ENCODE results near the gene PCA3. TPM values are rescaled to one million over a fixed set of nuclear protein-coding genes. Genes with fewer than 3 reads are reported as not detected.

Gene PCA3
- total and polyA plus RNA-seq, 11 donors: not detected

DNA sequence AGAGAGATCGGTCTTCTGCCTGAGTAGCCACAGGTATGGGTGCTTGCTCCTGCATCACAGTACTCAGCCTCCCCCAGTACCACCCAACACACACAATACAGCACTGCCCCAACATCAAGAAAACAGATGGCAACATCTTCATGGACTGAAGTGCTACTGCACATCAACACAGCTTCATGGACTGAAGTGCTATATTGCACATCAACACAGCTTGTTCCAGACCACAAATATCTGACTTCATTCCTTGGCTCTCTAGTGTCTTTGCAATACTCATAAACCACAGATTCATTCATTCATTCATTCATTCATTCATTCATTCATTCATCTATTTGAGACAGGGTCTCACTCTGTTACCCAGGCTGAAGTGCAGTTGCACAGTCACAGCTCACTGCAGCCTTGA is 31.1 kb upstream of the PCA3 start:
- Histone ChIP-seq H3K27me3 (peaks cover 0 to 2% (median 0%) of the 10 kb centered on the region in 9 donors), H3K36me3 (no peaks in the 10 kb centered on the region), H3K4me1 (peaks cover 0 to 4% (median 0%) of the 10 kb centered on the region in 12 donors), H3K27ac (no peak overlapping the region), H3K4me3 (no peak overlapping the region), H3K9me3 (no peaks in the 10 kb centered on the region)
- ATAC-seq (no peak), DNase-seq (no peak)
- intact Hi-C loops (cut with DNase I): no loop called here
- no peak for TF ChIP-seq POLR2A (IDR thresholded peaks at IDR 0.05)
- TF ChIP-seq, protein P1, sequence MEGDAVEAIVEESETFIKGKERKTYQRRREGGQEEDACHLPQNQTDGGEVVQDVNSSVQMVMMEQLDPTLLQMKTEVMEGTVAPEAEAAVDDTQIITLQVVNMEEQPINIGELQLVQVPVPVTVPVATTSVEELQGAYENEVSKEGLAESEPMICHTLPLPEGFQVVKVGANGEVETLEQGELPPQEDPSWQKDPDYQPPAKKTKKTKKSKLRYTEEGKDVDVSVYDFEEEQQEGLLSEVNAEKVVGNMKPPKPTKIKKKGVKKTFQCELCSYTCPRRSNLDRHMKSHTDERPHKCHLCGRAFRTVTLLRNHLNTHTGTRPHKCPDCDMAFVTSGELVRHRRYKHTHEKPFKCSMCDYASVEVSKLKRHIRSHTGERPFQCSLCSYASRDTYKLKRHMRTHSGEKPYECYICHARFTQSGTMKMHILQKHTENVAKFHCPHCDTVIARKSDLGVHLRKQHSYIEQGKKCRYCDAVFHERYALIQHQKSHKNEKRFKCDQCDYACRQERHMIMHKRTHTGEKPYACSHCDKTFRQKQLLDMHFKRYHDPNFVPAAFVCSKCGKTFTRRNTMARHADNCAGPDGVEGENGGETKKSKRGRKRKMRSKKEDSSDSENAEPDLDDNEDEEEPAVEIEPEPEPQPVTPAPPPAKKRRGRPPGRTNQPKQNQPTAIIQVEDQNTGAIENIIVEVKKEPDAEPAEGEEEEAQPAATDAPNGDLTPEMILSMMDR (IDR thresholded peaks at IDR 0.05): no peak
- 96 to 100% (median 100%) methylated on average over 1 of the region's 1 CpG for WGBS, 4 donors

DNA sequence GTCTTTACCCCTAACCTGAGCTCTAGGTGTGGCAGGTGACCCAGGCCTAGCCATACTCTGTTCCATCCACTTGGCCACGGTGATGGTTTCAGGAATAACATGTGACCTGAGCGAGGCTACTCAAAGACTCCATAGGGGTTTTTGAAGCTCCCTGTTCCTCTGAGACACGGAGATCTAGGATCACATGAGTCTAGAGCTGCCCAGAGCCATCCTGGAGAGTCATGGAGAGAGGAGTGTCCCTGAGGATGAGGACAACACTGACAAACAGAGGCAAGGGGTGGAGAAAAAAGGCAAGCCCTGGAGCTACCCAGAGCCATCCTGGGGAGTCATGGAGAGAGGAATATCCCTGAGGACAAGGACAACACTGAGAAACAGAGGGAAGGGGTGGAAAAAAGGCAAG is 29.5 kb upstream of the PCA3 start:
- H3K27me3 ChIP-seq: peaks cover 0 to 2% (median 0%) of the 10 kb centered on the region in 9 donors
- H3K4me1 ChIP-seq: peaks cover 0 to 4% (median 0%) of the 10 kb centered on the region in 12 donors
- no peak overlapping the region for H3K4me3 ChIP-seq
- no peak for TF ChIP-seq POLR2A (IDR thresholded peaks at IDR 0.05)
- TF ChIP-seq, protein P1 (IDR thresholded peaks at IDR 0.05): no peak
- ATAC-seq: no peak
- no peak overlapping the region for H3K27ac ChIP-seq
- H3K36me3 ChIP-seq: no peaks in the 10 kb centered on the region
- intact Hi-C loops (cut with DNase I): no loop called here
- H3K9me3 ChIP-seq: no peaks in the 10 kb centered on the region
- no peak for DNase-seq
- 84 to 91% (median 87%) methylated on average over 3 of the region's 3 CpGs for WGBS, 4 donors

DNA sequence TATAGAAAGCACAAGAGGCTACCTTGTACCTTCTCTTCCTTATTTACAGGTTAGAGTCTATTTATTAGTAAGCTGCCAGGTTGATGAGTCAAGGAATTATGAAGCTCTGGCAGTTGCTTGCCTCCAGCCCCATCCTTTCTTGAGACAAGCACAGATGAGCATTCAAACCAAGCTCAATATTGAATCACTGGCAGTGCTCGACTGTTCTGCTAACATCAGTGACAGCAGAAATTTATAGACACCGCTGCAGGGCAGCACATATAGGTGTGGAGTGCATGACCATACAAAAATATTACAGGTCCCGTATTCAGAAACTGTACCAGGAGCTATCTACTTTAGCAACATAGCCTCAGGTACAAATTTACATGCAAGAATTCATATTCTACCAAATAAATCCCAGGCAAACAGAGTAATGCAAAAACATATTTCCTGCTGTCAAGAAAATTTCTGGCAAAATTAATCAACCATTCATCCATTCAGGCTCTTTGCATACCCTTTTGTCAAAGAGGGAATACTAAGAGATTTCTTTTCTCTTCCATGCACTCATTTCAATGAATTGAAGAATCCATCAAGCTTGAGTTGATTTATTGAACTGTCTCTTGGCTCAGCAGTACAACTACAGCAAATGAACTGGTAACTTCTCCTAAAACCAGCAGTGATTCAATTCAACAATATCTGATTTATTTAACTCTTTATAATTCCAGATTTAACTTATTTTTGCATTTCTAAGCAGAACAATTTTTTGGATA is 26.9 kb upstream of the PCA3 start:
- no peak for ATAC-seq
- 72 to 89% (median 83%) methylated on average over 3 of the region's 3 CpGs for WGBS, 4 donors
- no peak for TF ChIP-seq POLR2A (IDR thresholded peaks at IDR 0.05)
- TF ChIP-seq, protein P1 (IDR thresholded peaks at IDR 0.05): no peak

DNA sequence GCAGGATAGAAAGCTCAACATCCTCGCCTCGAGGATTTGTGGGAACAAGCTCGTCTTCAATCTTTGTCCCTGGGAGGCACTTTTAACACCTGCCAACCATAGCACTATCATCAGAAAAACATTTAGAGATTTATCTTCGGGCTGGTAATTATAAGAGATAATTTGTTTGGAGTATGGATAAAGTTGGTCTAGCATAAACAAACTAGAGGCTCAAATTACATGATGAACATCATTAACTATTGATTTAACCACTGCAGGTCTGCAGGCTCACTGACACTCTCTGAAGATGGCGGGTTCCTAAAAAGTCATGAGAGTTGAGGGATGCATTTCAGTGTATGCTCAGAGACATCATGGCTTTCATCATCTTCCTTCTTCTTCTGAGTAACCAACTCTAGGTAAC is 25.8 kb upstream of the PCA3 start:
- WGBS, 4 donors: 66 to 78% (median 74%) methylated on average over 5 of the region's 5 CpGs

More for the DNA sequence above, 26.9 kb upstream of the PCA3 start:
- Histone ChIP-seq H3K36me3 (no peaks in the 10 kb centered on the region), H3K4me3 (no peak overlapping the region), H3K4me1 (peaks cover 0 to 4% (median 0%) of the 10 kb centered on the region in 12 donors), H3K27me3 (peaks cover 0 to 5% (median 0%) of the 10 kb centered on the region in 9 donors), H3K9me3 (no peaks in the 10 kb centered on the region), H3K27ac (no peak overlapping the region)
- intact Hi-C loops (cut with DNase I): no loop called here
- no peak for DNase-seq

More for the DNA sequence above, 25.8 kb upstream of the PCA3 start:
- no peaks in the 10 kb centered on the region for H3K4me1 ChIP-seq
- TF ChIP-seq, protein P1 (IDR thresholded peaks at IDR 0.05): no peak
- no peak for TF ChIP-seq POLR2A (IDR thresholded peaks at IDR 0.05)
- ATAC-seq: no peak
- intact Hi-C loops (cut with DNase I): no loop called here
- H3K4me3 ChIP-seq: no peak overlapping the region
- no peak overlapping the region for H3K27ac ChIP-seq
- DNase-seq: no peak
- peaks cover 0 to 10% (median 0%) of the 10 kb centered on the region in 12 donors for H3K9me3 ChIP-seq
- peaks cover 0 to 5% (median 0%) of the 10 kb centered on the region in 9 donors for H3K27me3 ChIP-seq
- no peaks in the 10 kb centered on the region for H3K36me3 ChIP-seq

Data from heart left ventricle (tissue), 16 donors.